ENCODE results near the gene CELSR1.
A peak's percentile ranks its signal among the peaks of the same experiment; 100 is the strongest.

Gene CELSR1

GRCh38 chr22:46362203-46362933 is 175.1 kb downstream of the CELSR1 start:
- DNase-seq (ENCODE audit: low read depth), result no peak

- DNase-seq (ENCODE audit: low read depth), result no peak
These were observed 175.6 kb downstream of the CELSR1 start for GRCh38 chr22:46361826-46362202.

GRCh38 chr22:46360891-46361290 is 176.5 kb downstream of the CELSR1 start:
- no peak for DNase-seq (ENCODE audit: low read depth)

- DNase-seq (ENCODE audit: low read depth), result no peak
These were observed 177.3 kb downstream of the CELSR1 start for GRCh38 chr22:46360097-46360496.

GRCh38 chr22:46359362-46359761 is 178.1 kb downstream of the CELSR1 start:
- no peak for DNase-seq (ENCODE audit: low read depth)

- no peak for DNase-seq (ENCODE audit: low read depth)
These were observed 178.7 kb downstream of the CELSR1 start for GRCh38 chr22:46358766-46359165.

GRCh38 chr22:46357711-46358520 is 179.5 kb downstream of the CELSR1 start:
- DNase-seq (ENCODE audit: low read depth), result no peak

GRCh38 chr22:46356496-46357480 is 180.6 kb downstream of the CELSR1 start:
- no peak for DNase-seq (ENCODE audit: low read depth)

- no peak for DNase-seq (ENCODE audit: low read depth)
These were observed 181.4 kb downstream of the CELSR1 start for GRCh38 chr22:46355996-46356471.

- DNase-seq (ENCODE audit: low read depth), result peak; percentile 41
These were observed 181.9 kb downstream of the CELSR1 start for GRCh38 chr22:46355369-46355995.

- no peak for DNase-seq (ENCODE audit: low read depth)
These were observed 182.5 kb downstream of the CELSR1 start for GRCh38 chr22:46354993-46355305.

- DNase-seq (ENCODE audit: low read depth), result no peak
These were observed 183.0 kb downstream of the CELSR1 start for GRCh38 chr22:46354176-46354992.

- no peak for DNase-seq (ENCODE audit: low read depth)
These were observed 183.8 kb downstream of the CELSR1 start for GRCh38 chr22:46353483-46354105.

- no peak for DNase-seq (ENCODE audit: low read depth)
These were observed 184.6 kb downstream of the CELSR1 start for GRCh38 chr22:46352691-46353386.

GRCh38 chr22:46352276-46352675 is 185.1 kb downstream of the CELSR1 start:
- no peak for DNase-seq (ENCODE audit: low read depth)

- DNase-seq (ENCODE audit: low read depth), result no peak
These were observed 185.7 kb downstream of the CELSR1 start for GRCh38 chr22:46351767-46352166.

GRCh38 chr22:46351131-46351735 is 186.2 kb downstream of the CELSR1 start:
- DNase-seq (ENCODE audit: low read depth), result no peak

- no peak for DNase-seq (ENCODE audit: low read depth)
These were observed 186.8 kb downstream of the CELSR1 start for GRCh38 chr22:46350646-46351045.

GRCh38 chr22:46350121-46350520 is 187.3 kb downstream of the CELSR1 start:
- DNase-seq (ENCODE audit: low read depth), result no peak

Measured in activated T-cell treated with anti-CD3 and anti-CD28 coated beads for 24 hours (primary cell).